Measurements from ENCODE around the gene PRSS36. TPM values are rescaled to one million over a fixed set of nuclear protein-coding genes. Genes with fewer than 3 reads are reported as not detected.

Gene PRSS36
- total RNA-seq, 1 experiment from 2014 or later: 1.6 TPM

DNA sequence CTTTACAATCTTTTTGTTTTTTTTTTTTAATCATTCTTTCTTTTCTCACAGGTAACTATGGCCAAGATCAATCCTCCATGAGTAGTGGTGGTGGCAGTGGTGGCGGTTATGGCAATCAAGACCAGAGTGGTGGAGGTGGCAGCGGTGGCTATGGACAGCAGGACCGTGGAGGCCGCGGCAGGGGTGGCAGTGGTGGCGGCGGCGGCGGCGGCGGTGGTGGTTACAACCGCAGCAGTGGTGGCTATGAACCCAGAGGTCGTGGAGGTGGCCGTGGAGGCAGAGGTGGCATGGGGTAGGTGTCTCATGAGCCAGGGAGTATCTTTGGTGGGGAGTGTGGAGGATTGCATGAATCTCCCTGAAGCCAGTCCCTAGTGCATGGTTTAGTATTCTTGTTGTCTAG, 35.0 kb upstream of the PRSS36 start:
- Mint-ChIP-seq H3K27ac (ENCODE audit: unreplicated experiment) (no peak overlapping the region), H3K27me3 (ENCODE audit: insufficient read depth, unreplicated experiment) (no peaks in the 10 kb centered on the region), H3K4me1 (ENCODE audit: low read depth, unreplicated experiment) (peaks cover 16% of the 10 kb centered on the region), H3K36me3 (ENCODE audit: insufficient read depth, unreplicated experiment) (peaks cover 100% of the 10 kb centered on the region), H3K4me3 (ENCODE audit: unreplicated experiment) (no peak overlapping the region), H3K9me3 (ENCODE audit: unreplicated experiment) (no peaks in the 10 kb centered on the region)
- intact Hi-C loops (cut with micrococcal nuclease; ENCODE audit: unreplicated experiment): no loop called here
- no peak for DNase-seq
- Histone ChIP-seq H3K27me3 (replicated peaks; ENCODE audit: control insufficient read depth, insufficient read depth, low read length) (no peaks in the 10 kb centered on the region), H3K4me1 (no peaks in the 10 kb centered on the region), H3K36me3 (ENCODE audit: control insufficient read depth, insufficient read depth, low read length) (peaks cover 7% of the 10 kb centered on the region), H3K9me3 (no peaks in the 10 kb centered on the region), H3K4me3 (ENCODE audit: low read depth, low read length) (no peak overlapping the region)
- BruUV-seq (replicated peaks): no TSS peak
- TF ChIP-seq CTCF (IDR thresholded peaks at IDR 0.05; ENCODE audit: insufficient read depth in 1 of 2, low read depth in 1 of 2, low read length in 1 of 2, severe bottlenecking in 1 of 2, unreplicated experiment in 1 of 2): no peak
- CTCF ChIA-PET: interaction anchor here (1.2 kb wide), 1 partner anchor 43 kb away, joined by 7 read pairs; no protein-coding TSS in a partner anchor
- POLR2A ChIA-PET: no interaction called here

GRCh38 chr16:31183432-31184428, 33.9 kb upstream of the PRSS36 start:
- H3K4me1 ChIP-seq: no peaks in the 10 kb centered on the region
- peaks cover 5% of the 10 kb centered on the region for H3K36me3 ChIP-seq (ENCODE audit: control insufficient read depth, insufficient read depth, low read length)
- CTCF ChIA-PET: interaction anchor here (1.2 kb wide), 1 partner anchor 42 kb away, joined by 7 read pairs; no protein-coding TSS in a partner anchor
- POLR2A ChIA-PET: no interaction called here
- peak overlapping the region; percentile 20 for H3K4me3 Mint-ChIP-seq (ENCODE audit: unreplicated experiment)
- H3K27ac Mint-ChIP-seq (ENCODE audit: unreplicated experiment): peak overlapping the region; percentile 69
- BruUV-seq (replicated peaks): no TSS peak
- peaks cover 97% of the 10 kb centered on the region for H3K36me3 Mint-ChIP-seq (ENCODE audit: insufficient read depth, unreplicated experiment)
- H3K4me3 ChIP-seq (ENCODE audit: low read depth, low read length): no peak overlapping the region
- H3K9me3 ChIP-seq: no peaks in the 10 kb centered on the region
- no peaks in the 10 kb centered on the region for H3K27me3 ChIP-seq (replicated peaks; ENCODE audit: control insufficient read depth, insufficient read depth, low read length)
- DNase-seq: no peak
- intact Hi-C loops (cut with micrococcal nuclease; ENCODE audit: unreplicated experiment): no loop called here
- H3K4me1 Mint-ChIP-seq (ENCODE audit: low read depth, unreplicated experiment): peaks cover 13% of the 10 kb centered on the region
- H3K9me3 Mint-ChIP-seq (ENCODE audit: unreplicated experiment): no peaks in the 10 kb centered on the region
- no peak for TF ChIP-seq CTCF (IDR thresholded peaks at IDR 0.05; ENCODE audit: insufficient read depth in 1 of 2, low read depth in 1 of 2, low read length in 1 of 2, severe bottlenecking in 1 of 2, unreplicated experiment in 1 of 2)
- no peaks in the 10 kb centered on the region for H3K27me3 Mint-ChIP-seq (ENCODE audit: insufficient read depth, unreplicated experiment)

GRCh38 chr16:31182391-31182790, 32.5 kb upstream of the PRSS36 start:
- no TSS peak for BruUV-seq (replicated peaks)
- Mint-ChIP-seq H3K4me3 (ENCODE audit: unreplicated experiment) (peak overlapping the region; percentile 97), H3K4me1 (ENCODE audit: low read depth, unreplicated experiment) (peaks cover 13% of the 10 kb centered on the region), H3K36me3 (ENCODE audit: insufficient read depth, unreplicated experiment) (peaks cover 83% of the 10 kb centered on the region), H3K27ac (ENCODE audit: unreplicated experiment) (no peak overlapping the region), H3K27me3 (ENCODE audit: insufficient read depth, unreplicated experiment) (no peaks in the 10 kb centered on the region), H3K9me3 (ENCODE audit: unreplicated experiment) (no peaks in the 10 kb centered on the region)
- DNase-seq: no peak
- no peaks in the 10 kb centered on the region for H3K9me3 ChIP-seq
- no peaks in the 10 kb centered on the region for H3K4me1 ChIP-seq
- H3K27me3 ChIP-seq (replicated peaks; ENCODE audit: control insufficient read depth, insufficient read depth, low read length): no peaks in the 10 kb centered on the region
- H3K4me3 ChIP-seq (ENCODE audit: low read depth, low read length): no peak overlapping the region
- H3K36me3 ChIP-seq (ENCODE audit: control insufficient read depth, insufficient read depth, low read length): peaks cover 2% of the 10 kb centered on the region
- intact Hi-C loops (cut with micrococcal nuclease; ENCODE audit: unreplicated experiment): no loop called here
- no peak for TF ChIP-seq CTCF (IDR thresholded peaks at IDR 0.05; ENCODE audit: insufficient read depth in 1 of 2, low read depth in 1 of 2, low read length in 1 of 2, severe bottlenecking in 1 of 2, unreplicated experiment in 1 of 2)
- POLR2A ChIA-PET: no interaction called here
- CTCF ChIA-PET: no interaction called here

All from Caco-2 (cell line).